Ovary (tissue), 9 donors: Measurements from ENCODE around the gene SLCO2B1. TPM values are rescaled to one million over a fixed set of nuclear protein-coding genes. Genes with fewer than 3 reads are reported as not detected.

Source experiments
- DNase-seq, 5 donors: peaks; one replicate each; pipeline ENCODE4 v3.0.0-alpha.2; 2019 to 2020
- H3K27ac ChIP-seq, 2 donors: fragments of 200-600 bp; one replicate each; pipeline versions ENCODE4 v1.5.1 to v1.8.0; 2019 to 2022
- H3K27me3 ChIP-seq: fragments of 200-600 bp; one replicate; pipeline ENCODE4 v1.8.0; 2022
- H3K36me3 ChIP-seq: fragments of 200-600 bp; sonication (generic); one replicate; pipeline ENCODE4 v1.5.1; 2019
- H3K4me1 ChIP-seq: one replicate; pipeline ENCODE4 v1.8.1; 2013; ENCODE audit warnings: mild to moderate bottlenecking, moderate library complexity; ENCODE audit not compliant: insufficient read depth
- H3K4me3 ChIP-seq: fragments of 200-600 bp; sonication (generic); one replicate; pipeline ENCODE4 v1.5.1; 2017
- H3K9me3 ChIP-seq, 2 donors: fragments of 200-600 bp in 1 of 2; sonication (generic) in 1 of 2; one replicate each; pipeline versions ENCODE4 v1.5.1 to v1.8.1; 2013 to 2019; ENCODE audit warnings: mild to moderate bottlenecking in 1 of 2, moderate library complexity in 1 of 2
- EP300 ChIP-seq: sonication (generic); formaldehyde crosslinking; IDR thresholded peaks from one replicate; pipeline ENCODE4 v1.6.1; 2017; ENCODE audit warnings: antibody characterized with exemption
- POLR2A ChIP-seq: fragments of 450-650 bp; IDR thresholded peaks from one replicate; pipeline ENCODE4 v1.6.1; 2017; ENCODE audit warnings: antibody characterized with exemption, mild to moderate bottlenecking, moderate library complexity
- WGBS, 3 donors: extraction: QIAGEN DNeasy Blood & Tissue Kit in 1 of 3; methylation state at CpG; one replicate each; pipeline versions ENCODE4 v1.1.5 to v1.1.7; 2013 to 2017; 5-methylcytosine and 5-hydroxymethylcytosine counted together
- intact Hi-C, 4 donors: fragments of 100-400 bp; cut with DNase I; formaldehyde crosslinking; loops; one replicate each; pipeline versions ENCODE4 v1.11.0 to v1.15.1; 2022 to 2023
- polyA plus RNA-seq, 2 donors: library from polyadenylated mRNA; stranded (reverse); fragments of 200-250 nt in 1 of 2; fragments of 350-450 nt in 1 of 2; fragmentation: Illumina TruSeq in 1 of 2; extraction: RNeasy Lipid Tissue Mini Kit (QIAGEN cat#74804) in 1 of 2; gene quantifications; one replicate each; pipeline ENCODE4 v1.2.3, GENCODE V29; 2013 to 2014
- total RNA-seq, 7 donors: library from RNA; depleted of rRNA in 2 of 7; stranded (reverse); fragments of >200 nt in 2 of 7; fragmentation: NEBNext Ultra II Directional in 3 of 7; extraction: Animal tissue kit (Norgen Biotek cat#: 25700) in 3 of 7; gene quantifications; one replicate each; pipeline versions ENCODE4 v1.1.0 to v1.2.4, GENCODE V29; 2016 to 2023
- TF ChIP-seq, protein P1 (sequence below), 3 donors: fragments of 450-650 bp in 2 of 3; fragments of 200-600 bp in 1 of 3; IDR thresholded peaks; one replicate each; pipeline versions ENCODE4 v1.5.1 to v1.8.0; 2016 to 2022; ENCODE audit warnings: antibody characterized with exemption in 3 of 3, mild to moderate bottlenecking in 1 of 3
- donor health status: DM: no; HTN: no; CAD: no; lungs with moderate emphysema.
- donor health status: DM: no; HTN: no; CAD: no.
- donor health status: Bipolar disorder and iron deficiency.
- donor health status: DM: yes; HTN: yes; CAD: no.
- donor health status: DM: no; HTN: no; CAD: no.
- donor health status: DM: yes; HTN: yes; CAD: no.

Gene SLCO2B1
- total and polyA plus RNA-seq, 9 donors: 12.6 to 79.4 (median 21.8) TPM

DNA sequence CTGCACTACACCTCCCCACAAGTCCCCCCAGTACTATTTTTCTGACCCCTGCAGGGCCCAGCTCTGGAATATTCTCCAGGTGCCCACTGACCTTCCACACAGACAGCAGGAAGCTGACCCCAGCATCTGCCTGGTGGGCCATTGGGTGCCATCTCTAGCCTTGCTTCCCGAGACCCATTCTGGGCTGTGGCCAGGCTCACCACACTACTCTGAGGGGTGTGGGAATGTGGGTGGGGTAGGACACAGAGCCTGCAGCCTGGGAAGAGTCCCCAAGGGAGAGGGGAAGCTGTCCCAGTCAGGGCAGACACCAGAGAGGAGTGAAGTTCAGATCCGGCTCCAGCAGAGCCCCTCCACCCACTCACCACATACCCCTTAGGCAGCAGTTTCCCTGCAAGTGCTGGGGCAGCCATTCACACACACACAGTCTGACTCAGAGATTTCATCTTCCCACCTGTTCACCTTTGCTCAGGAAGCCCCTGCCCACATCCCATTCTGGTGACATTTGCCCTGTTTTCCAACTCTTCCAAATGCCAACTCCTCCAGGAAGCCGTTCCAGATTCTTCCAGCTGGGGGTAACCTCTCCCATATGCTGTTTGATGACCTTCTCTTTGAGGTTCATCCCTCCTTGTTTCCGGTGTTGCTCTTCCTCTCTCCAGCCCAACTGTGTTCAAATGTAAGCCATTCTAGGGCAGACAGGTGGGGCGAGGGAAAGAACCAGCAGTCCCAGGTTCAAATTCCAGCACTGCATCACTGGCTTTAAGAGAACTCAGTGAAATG lies 1.9 kb downstream of the SLCO2B1 start:
- no peak for TF ChIP-seq EP300
- TF ChIP-seq POLR2A: no peak
- TF ChIP-seq, protein P1, sequence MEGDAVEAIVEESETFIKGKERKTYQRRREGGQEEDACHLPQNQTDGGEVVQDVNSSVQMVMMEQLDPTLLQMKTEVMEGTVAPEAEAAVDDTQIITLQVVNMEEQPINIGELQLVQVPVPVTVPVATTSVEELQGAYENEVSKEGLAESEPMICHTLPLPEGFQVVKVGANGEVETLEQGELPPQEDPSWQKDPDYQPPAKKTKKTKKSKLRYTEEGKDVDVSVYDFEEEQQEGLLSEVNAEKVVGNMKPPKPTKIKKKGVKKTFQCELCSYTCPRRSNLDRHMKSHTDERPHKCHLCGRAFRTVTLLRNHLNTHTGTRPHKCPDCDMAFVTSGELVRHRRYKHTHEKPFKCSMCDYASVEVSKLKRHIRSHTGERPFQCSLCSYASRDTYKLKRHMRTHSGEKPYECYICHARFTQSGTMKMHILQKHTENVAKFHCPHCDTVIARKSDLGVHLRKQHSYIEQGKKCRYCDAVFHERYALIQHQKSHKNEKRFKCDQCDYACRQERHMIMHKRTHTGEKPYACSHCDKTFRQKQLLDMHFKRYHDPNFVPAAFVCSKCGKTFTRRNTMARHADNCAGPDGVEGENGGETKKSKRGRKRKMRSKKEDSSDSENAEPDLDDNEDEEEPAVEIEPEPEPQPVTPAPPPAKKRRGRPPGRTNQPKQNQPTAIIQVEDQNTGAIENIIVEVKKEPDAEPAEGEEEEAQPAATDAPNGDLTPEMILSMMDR (IDR thresholded peaks at IDR 0.05): no peak
- intact Hi-C loops: loop anchor here in 1 of 4 donors (5.0 kb wide), 1 partner anchor 49 kb away; no protein-coding TSS in a partner anchor
- Histone ChIP-seq H3K27me3 (no peaks in the 10 kb centered on the region), H3K36me3 (no peaks in the 10 kb centered on the region), H3K4me3 (no peak overlapping the region), H3K27ac (no peak overlapping the region), H3K9me3 (no peaks in the 10 kb centered on the region), H3K4me1 (no peaks in the 10 kb centered on the region)
- DNase-seq: no peak
- 58 to 71% (median 64%) methylated on average over 5 of the region's 5 CpGs for WGBS, 3 donors

DNA sequence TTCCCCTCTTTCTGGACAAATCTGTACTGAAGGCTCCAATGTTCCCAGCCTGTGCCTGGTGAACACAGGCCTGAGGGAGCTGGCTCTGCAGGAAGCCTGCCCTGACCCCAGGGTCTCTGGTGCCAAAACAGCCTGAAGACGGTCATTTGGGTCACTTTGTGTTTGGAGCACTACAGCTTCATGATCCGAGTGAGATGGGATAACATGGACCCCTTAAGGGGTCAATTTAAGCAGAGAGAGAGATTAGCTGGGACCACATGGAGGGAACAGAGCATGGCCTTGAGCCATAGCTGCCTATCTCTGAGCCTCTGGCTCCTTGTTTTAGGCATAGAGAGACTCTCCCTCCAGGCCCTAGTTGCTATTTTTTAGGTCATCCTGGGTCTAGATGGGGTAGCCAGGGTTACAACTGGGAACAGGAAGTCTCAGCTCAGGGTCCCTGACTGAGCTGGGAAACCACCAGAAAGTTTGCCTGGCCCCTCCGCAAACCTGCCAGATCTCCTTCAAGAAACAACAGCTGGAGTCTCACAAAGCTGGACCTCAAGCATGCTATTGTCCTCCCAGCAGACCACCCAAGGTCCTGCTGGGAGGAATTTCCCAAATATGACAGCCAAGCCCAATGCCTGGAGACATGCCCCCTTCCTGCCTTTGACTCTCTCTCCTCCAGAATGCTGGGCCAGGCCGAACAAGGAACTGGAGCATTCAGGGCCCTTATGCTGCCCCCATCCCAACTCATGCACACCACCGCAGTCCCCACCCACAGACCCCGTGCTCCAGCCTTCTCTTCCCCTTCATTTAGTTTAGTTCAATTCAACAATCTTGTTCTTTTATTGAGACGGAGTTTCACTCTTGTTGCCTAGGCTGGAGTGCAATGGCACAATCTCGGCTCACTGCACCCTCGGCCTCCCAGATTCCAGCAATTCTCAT lies 4.0 kb downstream of the SLCO2B1 start:
- Histone ChIP-seq H3K4me3 (no peak overlapping the region), H3K27me3 (no peaks in the 10 kb centered on the region), H3K9me3 (no peaks in the 10 kb centered on the region), H3K27ac (no peak overlapping the region), H3K4me1 (no peaks in the 10 kb centered on the region), H3K36me3 (no peaks in the 10 kb centered on the region)
- intact Hi-C loops: loop anchor here in 1 of 4 donors (5.0 kb wide), 1 partner anchor 47 kb away; no protein-coding TSS in a partner anchor
- peak in 1 of 5 donors; percentile 48 for DNase-seq
- TF ChIP-seq EP300: no peak
- TF ChIP-seq POLR2A: no peak
- TF ChIP-seq, protein P1 (IDR thresholded peaks at IDR 0.05): no peak
- WGBS, 3 donors: 41 to 50% (median 49%) methylated on average over 9 of the region's 9 CpGs

DNA sequence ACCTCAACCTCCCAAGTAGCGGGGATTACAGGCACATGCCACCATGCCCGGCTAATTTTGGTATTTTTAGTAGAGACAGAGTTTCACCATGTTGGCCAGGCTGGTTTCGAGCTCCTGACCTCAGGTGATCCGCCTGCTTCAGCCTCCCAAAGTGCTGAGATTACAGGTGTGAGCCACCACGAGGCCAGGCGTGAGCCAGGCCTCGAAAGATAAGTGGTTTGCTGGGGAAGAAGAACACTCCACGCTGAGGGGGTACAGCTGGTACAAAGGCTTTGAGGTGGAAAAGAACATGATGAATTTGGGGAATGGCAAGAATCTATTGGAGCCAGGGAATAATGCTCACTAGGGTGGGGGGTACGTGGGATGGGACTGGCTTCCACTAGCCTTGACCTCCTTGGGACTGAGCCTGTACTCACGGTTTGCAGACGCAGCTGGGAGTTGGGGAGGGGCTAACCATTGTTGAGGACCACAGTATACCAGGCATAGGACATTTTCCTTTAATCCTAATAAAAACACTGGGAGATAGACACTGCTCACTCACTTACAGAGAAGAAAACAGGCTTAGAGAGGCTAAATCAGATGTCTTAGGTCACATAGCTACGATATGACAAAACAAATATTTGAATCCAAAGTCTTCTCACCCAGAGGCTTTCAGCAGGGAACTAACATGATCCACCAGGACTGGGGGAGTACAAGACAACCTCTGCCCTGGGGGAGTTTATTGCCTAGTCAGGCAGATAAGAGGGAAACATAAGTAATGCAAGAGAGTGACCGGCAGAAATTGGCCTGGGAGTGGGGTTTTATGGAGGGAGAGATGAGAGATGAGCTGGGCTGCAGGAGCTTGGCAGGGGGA lies 4.9 kb downstream of the SLCO2B1 start:
- Histone ChIP-seq H3K27ac (no peak overlapping the region), H3K4me1 (no peaks in the 10 kb centered on the region), H3K9me3 (no peaks in the 10 kb centered on the region), H3K27me3 (no peaks in the 10 kb centered on the region), H3K4me3 (no peak overlapping the region), H3K36me3 (no peaks in the 10 kb centered on the region)
- DNase-seq: no peak
- intact Hi-C loops: no loop called here
- TF ChIP-seq, protein P1 (IDR thresholded peaks at IDR 0.05): no peak
- TF ChIP-seq EP300: no peak
- TF ChIP-seq POLR2A: no peak
- 46 to 56% (median 51%) methylated on average over 13 of the region's 13 CpGs for WGBS, 3 donors

DNA sequence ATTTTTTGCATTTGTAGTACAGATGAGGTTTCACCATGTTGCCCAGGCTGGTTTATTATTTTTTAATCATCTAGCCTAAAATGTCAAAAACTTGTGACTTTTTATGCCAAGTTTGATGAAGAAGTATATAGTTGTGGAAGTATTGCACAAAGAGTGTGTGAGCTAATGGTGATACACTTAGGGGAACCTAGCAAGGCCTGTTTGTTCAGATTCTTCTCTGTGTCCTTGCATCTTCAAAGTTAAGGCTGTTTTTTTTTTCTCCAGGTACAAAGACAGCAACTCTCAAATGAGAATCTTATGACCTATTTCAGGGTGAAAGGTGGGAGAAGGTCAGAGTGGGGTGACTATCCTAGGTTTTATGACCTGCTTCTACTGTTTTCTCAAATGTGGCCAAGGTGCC lies 7.3 kb downstream of the SLCO2B1 start:
- intact Hi-C loops: no loop called here
- H3K27me3 ChIP-seq: no peaks in the 10 kb centered on the region
- TF ChIP-seq, protein P1 (IDR thresholded peaks at IDR 0.05): no peak
- TF ChIP-seq EP300 (no peak), POLR2A (no peak)
- no peaks in the 10 kb centered on the region for H3K4me1 ChIP-seq
- DNase-seq: no peak
- no peaks in the 10 kb centered on the region for H3K36me3 ChIP-seq
- no peak overlapping the region for H3K4me3 ChIP-seq
- H3K27ac ChIP-seq: no peak overlapping the region
- H3K9me3 ChIP-seq: no peaks in the 10 kb centered on the region
